Measurements from ENCODE around the gene BRIX1. TPM values are rescaled to one million over a fixed set of nuclear protein-coding genes. Genes with fewer than 3 reads are reported as not detected.

BRIX1 gene
- total and polyA plus RNA-seq, 2 donors (not counting 3 experiments of a cell fraction or from before 2014, with no cell fraction given): 14.0 to 28.4 TPM

- H3K9ac ChIP-seq (replicated peaks; ENCODE audit: extremely low read depth, insufficient read depth, low read length): peak overlapping the region; percentile 86
- H3K4me2 ChIP-seq (ENCODE audit: insufficient read depth, low read length): peak overlapping the region; percentile 99
- H4K20me1 ChIP-seq (replicated peaks; ENCODE audit: control insufficient read depth, extremely low read depth, insufficient read depth, low read length): no peaks in the 10 kb centered on the region
- DNase-seq (ENCODE audit: low read depth, low spot score) (peak; percentile 69), FAIRE-seq (peak; percentile 12)
- H2AFZ ChIP-seq (ENCODE audit: low read depth, low read length): peak overlapping the region; percentile 93
- intact Hi-C loops (cut with micrococcal nuclease) (loop anchor here (1.0 to 2.0 kb wide), 2 partner anchors 15 to 921 kb away; partner anchors contain the start of genes AMACR, BRIX1 and RAD1), dilution Hi-C loops (cut with MboI; ENCODE audit: extremely low pct_ligation_motif_present, low sequenced_read_pairs) (no loop called here)
- peaks cover 5 to 9% of the 10 kb centered on the region in 2 experiments for H3K36me3 ChIP-seq (ENCODE audit: control insufficient read depth in 2 of 2, extremely low read depth in 1 of 2, insufficient read depth in 2 of 2, low read length in 2 of 2)
- CTCF ChIA-PET: interaction anchor here (1.0 to 2.5 kb wide), 12 partner anchors 9 to 996 kb away, joined by 3 to 15 read pairs (median 4); partner anchors contain the start of genes BRIX1 and RAD1
- H3K79me2 ChIP-seq (ENCODE audit: control insufficient read depth, insufficient read depth, low read length): peaks cover 39% of the 10 kb centered on the region
- peak overlapping the region; percentile 50 to 98 (median 97) for H3K4me3 ChIP-seq (replicated peaks in 1 of 3; ENCODE audit: insufficient read depth in 1 of 3, low read depth in 1 of 3, low read length in 3 of 3)
- peak; percentile 47 for TF ChIP-seq POLR2A (IDR thresholded peaks at IDR 0.05; ENCODE audit: low read depth, low read length)
- TF ChIP-seq GATA2 (IDR thresholded peaks at IDR 0.05; ENCODE audit: insufficient read depth, insufficient read length, low read depth, low read length): no peak
- no peak for TF ChIP-seq MYC (IDR thresholded peaks at IDR 0.05; ENCODE audit: low read depth, low read length)
- no peak for TF ChIP-seq MAX (IDR thresholded peaks at IDR 0.05; ENCODE audit: insufficient read depth, insufficient read length)
- no peak for TF ChIP-seq POLR2AphosphoS5 (IDR thresholded peaks at IDR 0.05; ENCODE audit: insufficient read depth, low read depth, low read length)
- no peak for TF ChIP-seq EZH2 (IDR thresholded peaks at IDR 0.05; ENCODE audit: borderline replicate concordance, low read depth, low read length, severe bottlenecking)
- no peak for TF ChIP-seq JUN (IDR thresholded peaks at IDR 0.05; ENCODE audit: borderline replicate concordance, insufficient read depth, insufficient read length, low read depth)
- no peak for TF ChIP-seq FOS (IDR thresholded peaks at IDR 0.05; ENCODE audit: borderline replicate concordance, insufficient read depth, low read length)
- TF ChIP-seq, protein P1, sequence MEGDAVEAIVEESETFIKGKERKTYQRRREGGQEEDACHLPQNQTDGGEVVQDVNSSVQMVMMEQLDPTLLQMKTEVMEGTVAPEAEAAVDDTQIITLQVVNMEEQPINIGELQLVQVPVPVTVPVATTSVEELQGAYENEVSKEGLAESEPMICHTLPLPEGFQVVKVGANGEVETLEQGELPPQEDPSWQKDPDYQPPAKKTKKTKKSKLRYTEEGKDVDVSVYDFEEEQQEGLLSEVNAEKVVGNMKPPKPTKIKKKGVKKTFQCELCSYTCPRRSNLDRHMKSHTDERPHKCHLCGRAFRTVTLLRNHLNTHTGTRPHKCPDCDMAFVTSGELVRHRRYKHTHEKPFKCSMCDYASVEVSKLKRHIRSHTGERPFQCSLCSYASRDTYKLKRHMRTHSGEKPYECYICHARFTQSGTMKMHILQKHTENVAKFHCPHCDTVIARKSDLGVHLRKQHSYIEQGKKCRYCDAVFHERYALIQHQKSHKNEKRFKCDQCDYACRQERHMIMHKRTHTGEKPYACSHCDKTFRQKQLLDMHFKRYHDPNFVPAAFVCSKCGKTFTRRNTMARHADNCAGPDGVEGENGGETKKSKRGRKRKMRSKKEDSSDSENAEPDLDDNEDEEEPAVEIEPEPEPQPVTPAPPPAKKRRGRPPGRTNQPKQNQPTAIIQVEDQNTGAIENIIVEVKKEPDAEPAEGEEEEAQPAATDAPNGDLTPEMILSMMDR (IDR thresholded peaks at IDR 0.05; ENCODE audit: extremely low read depth in 1 of 2, insufficient read depth in 1 of 2, low read depth in 1 of 2, low read length in 2 of 2): no peak
- H3K9me3 ChIP-seq (replicated peaks; ENCODE audit: control insufficient read depth, insufficient read depth, low read length): no peaks in the 10 kb centered on the region
- POLR2A ChIA-PET: interaction anchor here (0.7 to 1.6 kb wide), 6 partner anchors 9 to 456 kb away, joined by 3 to 12 read pairs (median 3); partner anchors contain the start of genes BRIX1 and RAD1
- no peaks in the 10 kb centered on the region for H3K27me3 ChIP-seq (ENCODE audit: control insufficient read depth in 2 of 2, insufficient read depth in 2 of 2, low read length in 2 of 2)
- H3K27ac ChIP-seq (ENCODE audit: insufficient read depth, low read depth, low read length): peak overlapping the region; percentile 39
- BruUV-seq (replicated peaks): no TSS peak
- peaks cover 17% of the 10 kb centered on the region for H3K4me1 ChIP-seq (ENCODE audit: control insufficient read depth, extremely low read depth, insufficient read depth, low read length)
- H3K9me1 ChIP-seq (replicated peaks; ENCODE audit: control insufficient read depth, extremely low read depth, insufficient read depth, low read length): no peaks in the 10 kb centered on the region
These were observed 14.4 kb downstream of the BRIX1 start for GRCh38 chr5:34929720-34930461.
